Testis (tissue), 3 donors: ENCODE measurements around the gene DHX16. TPM values are rescaled to one million over a fixed set of nuclear protein-coding genes. Genes with fewer than 3 reads are reported as not detected.

Source experiments
- DNase-seq: peaks from one replicate; pipeline ENCODE4 v3.0.0-alpha.2; 2019
- H3K27ac ChIP-seq, 2 donors: fragments of 200-600 bp; sonication (generic); one replicate each; pipeline ENCODE4 v1.5.1; 2019
- H3K27me3 ChIP-seq: fragments of 200-600 bp; sonication (generic); one replicate; pipeline ENCODE4 v1.5.1; 2019
- H3K36me3 ChIP-seq: fragments of 200-600 bp; sonication (generic); one replicate; pipeline ENCODE4 v1.5.1; 2017; ENCODE audit warnings: low read depth; ENCODE audit errors: missing control alignments
- H3K4me1 ChIP-seq: fragments of 200-600 bp; sonication (generic); one replicate; pipeline ENCODE4 v1.5.1; 2019
- H3K4me3 ChIP-seq, 2 donors: fragments of 200-600 bp; sonication (generic); one replicate each; pipeline ENCODE4 v1.5.1; 2017 to 2019
- H3K9me3 ChIP-seq: fragments of 200-600 bp; sonication (generic); one replicate; pipeline ENCODE4 v1.5.1; 2017
- CTCF ChIP-seq, 3 experiments: fragments of 450-650 bp in 2 of 3; fragments of 200-600 bp in 1 of 3; sonication (generic) in 1 of 3; IDR thresholded peaks; one replicate each; pipeline ENCODE4 v1.5.1; 2016 to 2019; ENCODE audit warnings: antibody characterized with exemption in 3 of 3, mild to moderate bottlenecking in 2 of 3, moderate library complexity in 1 of 3
- POLR2A ChIP-seq: fragments of 450-650 bp; IDR thresholded peaks from one replicate; pipeline ENCODE4 v1.6.1; 2017; ENCODE audit warnings: antibody characterized with exemption, mild to moderate bottlenecking, moderate library complexity
- WGBS, 2 donors: methylation state at CpG; one replicate each; pipeline ENCODE4 v1.1.5; 2018; 5-methylcytosine and 5-hydroxymethylcytosine counted together
- intact Hi-C: fragments of 100-400 bp; cut with DNase I; formaldehyde crosslinking; loops from one replicate; pipeline ENCODE4 v1.15.1; 2023; ENCODE audit warnings: low total_unique reads
- polyA plus RNA-seq: library from polyadenylated mRNA; stranded (reverse); fragments of 350-450 nt; fragmentation: Illumina TruSeq; extraction: RNeasy Lipid Tissue Mini Kit (QIAGEN cat#74804); gene quantifications from one replicate; pipeline ENCODE4 v1.2.3, GENCODE V29; 2014; ENCODE audit warnings: low read depth, low replicate concordance; ENCODE audit not compliant: insufficient read depth
- total RNA-seq, 2 donors: library from RNA; depleted of rRNA; stranded (reverse); fragments of >200 nt; gene quantifications; one replicate each; pipeline ENCODE4 v1.2.3, GENCODE V29; 2016

The DHX16 gene
- total and polyA plus RNA-seq, 3 donors from 2014 or later = 68.0 to 109 (median 68.0) TPM

GRCh38 chr6:30613251-30614043 lies 59.4 kb downstream of the DHX16 start:
- intact Hi-C loops = no loop called here
- no peak for DNase-seq

GRCh38 chr6:30612687-30613248 lies 60.0 kb downstream of the DHX16 start:
- no peak overlapping the region for H3K4me3 ChIP-seq
- no peaks in the 10 kb centered on the region for H3K27me3 ChIP-seq
- TF ChIP-seq POLR2A = no peak
- TF ChIP-seq CTCF (IDR thresholded peaks at IDR 0.05) = no peak
- H3K9me3 ChIP-seq = no peaks in the 10 kb centered on the region
- H3K36me3 ChIP-seq = no peaks in the 10 kb centered on the region
- H3K4me1 ChIP-seq = peaks cover 25% of the 10 kb centered on the region
- intact Hi-C loops = no loop called here
- no peak for DNase-seq
- H3K27ac ChIP-seq = peak overlapping the region in 1 of 2 donors; percentile 48
- WGBS, 2 donors = 61 to 67% methylated on average over 6 of the region's 6 CpGs

More at GRCh38 chr6:30613251-30614043, 59.4 kb downstream of the DHX16 start:
- peaks cover 29% of the 10 kb centered on the region for H3K4me1 ChIP-seq
- no peaks in the 10 kb centered on the region for H3K9me3 ChIP-seq
- H3K4me3 ChIP-seq = no peak overlapping the region
- H3K27ac ChIP-seq = peak overlapping the region in 1 of 2 donors; percentile 98
- no peaks in the 10 kb centered on the region for H3K36me3 ChIP-seq
- H3K27me3 ChIP-seq = no peaks in the 10 kb centered on the region
- no peak for TF ChIP-seq CTCF (IDR thresholded peaks at IDR 0.05)
- no peak for TF ChIP-seq POLR2A

GRCh38 chr6:30612213-30612612 lies 60.6 kb downstream of the DHX16 start:
- Histone ChIP-seq H3K4me1 (peaks cover 25% of the 10 kb centered on the region), H3K4me3 (no peak overlapping the region), H3K36me3 (no peaks in the 10 kb centered on the region), H3K27me3 (no peaks in the 10 kb centered on the region), H3K9me3 (no peaks in the 10 kb centered on the region), H3K27ac (peak overlapping the region in 1 of 2 donors; percentile 48)
- WGBS, 2 donors = 70 to 82% methylated on average over 1 of the region's 1 CpG
- intact Hi-C loops = no loop called here
- TF ChIP-seq CTCF (IDR thresholded peaks at IDR 0.05) = no peak
- no peak for TF ChIP-seq POLR2A
- no peak for DNase-seq

- Histone ChIP-seq H3K27ac (no peak overlapping the region), H3K9me3 (no peaks in the 10 kb centered on the region), H3K27me3 (no peaks in the 10 kb centered on the region), H3K4me3 (no peak overlapping the region), H3K36me3 (no peaks in the 10 kb centered on the region), H3K4me1 (peaks cover 25% of the 10 kb centered on the region)
- intact Hi-C loops = no loop called here
- DNase-seq = no peak
- 60 to 62% methylated on average over 2 of the region's 2 CpGs for WGBS, 2 donors
- TF ChIP-seq POLR2A (no peak), CTCF (IDR thresholded peaks at IDR 0.05) (no peak)
Measured at GRCh38 chr6:30611856-30612194, 61.0 kb downstream of the DHX16 start.
